Esophagus muscularis mucosa (tissue), 3 donors: Measurements from ENCODE around the gene PTPN14.

Source experiments
- POLR2AphosphoS5 ChIP-seq, 2 donors: sonication (generic); formaldehyde crosslinking; IDR thresholded peaks; one replicate each; pipeline ENCODE4 v1.6.1; 2017; ENCODE audit warnings: antibody characterized with exemption in 2 of 2
- TF ChIP-seq, protein P1 (sequence below), 3 experiments: fragments of 200-600 bp in 2 of 3; fragments of 450-650 bp in 1 of 3; sonication (generic) in 2 of 3; IDR thresholded peaks; one replicate each; pipeline ENCODE4 v1.5.1; 2017 to 2019; ENCODE audit warnings: antibody characterized with exemption in 3 of 3, mild to moderate bottlenecking in 2 of 3, moderate library complexity in 1 of 3

DNA sequence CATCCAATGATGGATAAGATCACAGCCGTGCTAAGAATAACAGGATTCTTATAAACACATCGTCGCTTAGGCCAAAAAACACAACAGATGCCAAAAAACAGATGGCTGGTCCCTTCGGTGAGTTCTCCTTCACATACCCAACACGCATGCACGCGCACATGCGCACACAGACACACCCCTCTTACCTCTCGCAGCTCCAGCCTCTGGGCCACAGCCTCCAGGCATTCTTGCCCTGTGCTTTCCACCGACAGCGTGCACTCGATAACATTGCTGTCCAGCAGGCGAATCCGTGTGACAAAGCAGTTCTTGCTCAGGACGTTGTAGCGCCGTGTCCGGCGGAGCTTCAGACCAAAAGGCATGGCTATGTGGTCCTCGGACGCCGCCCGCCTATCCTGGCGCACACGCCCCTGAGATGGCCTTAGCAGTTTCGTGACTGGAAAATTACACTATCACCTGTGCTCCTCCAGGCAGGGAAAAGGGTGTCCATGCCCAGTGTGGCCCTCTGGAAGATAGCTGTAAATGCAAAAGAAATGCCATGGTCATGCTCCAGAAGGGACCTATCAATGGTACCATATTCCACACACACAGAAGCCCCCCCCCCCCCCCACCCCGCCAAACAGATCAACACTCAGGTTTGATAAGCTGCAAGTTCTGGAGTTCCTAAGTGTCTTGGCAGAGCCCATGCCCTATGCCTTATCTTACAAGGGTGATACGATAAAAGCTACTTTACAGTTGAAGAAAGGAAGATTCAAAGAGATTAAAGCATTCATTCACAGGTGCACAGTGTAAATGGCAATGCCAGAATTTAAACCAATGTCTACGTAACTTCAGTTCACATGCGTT, 86.7 kb downstream of the PTPN14 start:
- TF ChIP-seq, protein P1, sequence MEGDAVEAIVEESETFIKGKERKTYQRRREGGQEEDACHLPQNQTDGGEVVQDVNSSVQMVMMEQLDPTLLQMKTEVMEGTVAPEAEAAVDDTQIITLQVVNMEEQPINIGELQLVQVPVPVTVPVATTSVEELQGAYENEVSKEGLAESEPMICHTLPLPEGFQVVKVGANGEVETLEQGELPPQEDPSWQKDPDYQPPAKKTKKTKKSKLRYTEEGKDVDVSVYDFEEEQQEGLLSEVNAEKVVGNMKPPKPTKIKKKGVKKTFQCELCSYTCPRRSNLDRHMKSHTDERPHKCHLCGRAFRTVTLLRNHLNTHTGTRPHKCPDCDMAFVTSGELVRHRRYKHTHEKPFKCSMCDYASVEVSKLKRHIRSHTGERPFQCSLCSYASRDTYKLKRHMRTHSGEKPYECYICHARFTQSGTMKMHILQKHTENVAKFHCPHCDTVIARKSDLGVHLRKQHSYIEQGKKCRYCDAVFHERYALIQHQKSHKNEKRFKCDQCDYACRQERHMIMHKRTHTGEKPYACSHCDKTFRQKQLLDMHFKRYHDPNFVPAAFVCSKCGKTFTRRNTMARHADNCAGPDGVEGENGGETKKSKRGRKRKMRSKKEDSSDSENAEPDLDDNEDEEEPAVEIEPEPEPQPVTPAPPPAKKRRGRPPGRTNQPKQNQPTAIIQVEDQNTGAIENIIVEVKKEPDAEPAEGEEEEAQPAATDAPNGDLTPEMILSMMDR (IDR thresholded peaks at IDR 0.05), result no peak
- TF ChIP-seq POLR2AphosphoS5 (IDR thresholded peaks at IDR 0.05), result no peak
